ENCODE results near the gene STC2. TPM values are rescaled to one million over a fixed set of nuclear protein-coding genes. Genes with fewer than 3 reads are reported as not detected.

The STC2 gene
- total RNA-seq, 2 donors from 2014 or later: not detected

GRCh38 chr5:173314166-173314952, 13.9 kb downstream of the STC2 start:
- H3K27ac Mint-ChIP-seq: no peak overlapping the region
- DNase-seq: no peak
- peaks cover 94% of the 10 kb centered on the region for H3K27me3 Mint-ChIP-seq
- no peak overlapping the region for H3K4me3 Mint-ChIP-seq
- H3K4me1 Mint-ChIP-seq: peaks cover 2% of the 10 kb centered on the region
- ATAC-seq: no peak
- no peaks in the 10 kb centered on the region for H3K36me3 Mint-ChIP-seq (ENCODE audit: low read depth)
- no peaks in the 10 kb centered on the region for H3K9me3 ChIP-seq (ENCODE audit: control insufficient read depth, low read length, poor library complexity, severe bottlenecking)

GRCh38 chr5:173313351-173313801, 14.8 kb downstream of the STC2 start:
- Mint-ChIP-seq H3K4me3 (no peak overlapping the region), H3K27ac (no peak overlapping the region), H3K4me1 (peaks cover 2% of the 10 kb centered on the region), H3K36me3 (ENCODE audit: low read depth) (no peaks in the 10 kb centered on the region), H3K27me3 (peaks cover 87% of the 10 kb centered on the region)
- no peak for DNase-seq
- no peaks in the 10 kb centered on the region for H3K9me3 ChIP-seq (ENCODE audit: control insufficient read depth, low read length, poor library complexity, severe bottlenecking)
- ATAC-seq: no peak

GRCh38 chr5:173312821-173313220, 15.4 kb downstream of the STC2 start:
- H3K9me3 ChIP-seq (ENCODE audit: control insufficient read depth, low read length, poor library complexity, severe bottlenecking): no peaks in the 10 kb centered on the region
- H3K27me3 Mint-ChIP-seq: peaks cover 82% of the 10 kb centered on the region
- H3K36me3 Mint-ChIP-seq (ENCODE audit: low read depth): no peaks in the 10 kb centered on the region
- no peak overlapping the region for H3K27ac Mint-ChIP-seq
- H3K4me3 Mint-ChIP-seq: no peak overlapping the region
- DNase-seq: no peak
- no peaks in the 10 kb centered on the region for H3K4me1 Mint-ChIP-seq
- no peak for ATAC-seq

- ATAC-seq (no peak), DNase-seq (no peak)
- no peaks in the 10 kb centered on the region for H3K9me3 ChIP-seq (ENCODE audit: control insufficient read depth, low read length, poor library complexity, severe bottlenecking)
- H3K27ac Mint-ChIP-seq: no peak overlapping the region
- no peaks in the 10 kb centered on the region for H3K36me3 Mint-ChIP-seq (ENCODE audit: low read depth)
- no peaks in the 10 kb centered on the region for H3K4me1 Mint-ChIP-seq
- no peak overlapping the region for H3K4me3 Mint-ChIP-seq
- peaks cover 74% of the 10 kb centered on the region for H3K27me3 Mint-ChIP-seq
Measured at GRCh38 chr5:173311818-173312585, 16.2 kb downstream of the STC2 start.

GRCh38 chr5:173310861-173311785, 17.1 kb downstream of the STC2 start:
- H3K4me3 Mint-ChIP-seq: no peak overlapping the region
- no peaks in the 10 kb centered on the region for H3K9me3 ChIP-seq (ENCODE audit: control insufficient read depth, low read length, poor library complexity, severe bottlenecking)
- H3K4me1 Mint-ChIP-seq: no peaks in the 10 kb centered on the region
- peaks cover 74% of the 10 kb centered on the region for H3K27me3 Mint-ChIP-seq
- ATAC-seq (no peak), DNase-seq (no peak)
- H3K27ac Mint-ChIP-seq: no peak overlapping the region
- H3K36me3 Mint-ChIP-seq (ENCODE audit: low read depth): no peaks in the 10 kb centered on the region

- DNase-seq: no peak
- Mint-ChIP-seq H3K27me3 (peaks cover 71% of the 10 kb centered on the region), H3K36me3 (ENCODE audit: low read depth) (no peaks in the 10 kb centered on the region), H3K4me3 (no peak overlapping the region), H3K4me1 (no peaks in the 10 kb centered on the region), H3K27ac (no peak overlapping the region)
- no peaks in the 10 kb centered on the region for H3K9me3 ChIP-seq (ENCODE audit: control insufficient read depth, low read length, poor library complexity, severe bottlenecking)
- no peak for ATAC-seq
Measured at GRCh38 chr5:173310218-173310769, 17.9 kb downstream of the STC2 start.

- DNase-seq (no peak), ATAC-seq (no peak)
- Mint-ChIP-seq H3K36me3 (ENCODE audit: low read depth) (no peaks in the 10 kb centered on the region), H3K27me3 (peaks cover 70% of the 10 kb centered on the region), H3K4me1 (no peaks in the 10 kb centered on the region), H3K4me3 (no peak overlapping the region), H3K27ac (no peak overlapping the region)
- no peaks in the 10 kb centered on the region for H3K9me3 ChIP-seq (ENCODE audit: control insufficient read depth, low read length, poor library complexity, severe bottlenecking)
Measured at GRCh38 chr5:173309731-173310130, 18.5 kb downstream of the STC2 start.

GRCh38 chr5:173308226-173308625, 20.0 kb downstream of the STC2 start:
- Mint-ChIP-seq H3K36me3 (ENCODE audit: low read depth) (no peaks in the 10 kb centered on the region), H3K27me3 (peaks cover 71% of the 10 kb centered on the region), H3K4me3 (no peak overlapping the region)

GRCh38 chr5:173307695-173308094, 20.5 kb downstream of the STC2 start:
- H3K27me3 Mint-ChIP-seq: peaks cover 71% of the 10 kb centered on the region

More at GRCh38 chr5:173308226-173308625, 20.0 kb downstream of the STC2 start:
- DNase-seq: no peak
- ATAC-seq: no peak
- H3K9me3 ChIP-seq (ENCODE audit: control insufficient read depth, low read length, poor library complexity, severe bottlenecking): no peaks in the 10 kb centered on the region
- Mint-ChIP-seq H3K4me1 (no peaks in the 10 kb centered on the region), H3K27ac (no peak overlapping the region)

GRCh38 chr5:173306695-173307094, 21.5 kb downstream of the STC2 start:
- H3K9me3 ChIP-seq (ENCODE audit: control insufficient read depth, low read length, poor library complexity, severe bottlenecking): no peaks in the 10 kb centered on the region
- peaks cover 2% of the 10 kb centered on the region for H3K4me1 Mint-ChIP-seq
- no peak overlapping the region for H3K4me3 Mint-ChIP-seq
- no peak overlapping the region for H3K27ac Mint-ChIP-seq
- no peaks in the 10 kb centered on the region for H3K36me3 Mint-ChIP-seq (ENCODE audit: low read depth)
- ATAC-seq (no peak), DNase-seq (no peak)
- H3K27me3 Mint-ChIP-seq: peaks cover 69% of the 10 kb centered on the region

More at GRCh38 chr5:173307695-173308094, 20.5 kb downstream of the STC2 start:
- Mint-ChIP-seq H3K36me3 (ENCODE audit: low read depth) (no peaks in the 10 kb centered on the region), H3K4me3 (no peak overlapping the region), H3K4me1 (no peaks in the 10 kb centered on the region), H3K27ac (no peak overlapping the region)
- ATAC-seq (no peak), DNase-seq (no peak)
- H3K9me3 ChIP-seq (ENCODE audit: control insufficient read depth, low read length, poor library complexity, severe bottlenecking): no peaks in the 10 kb centered on the region

- Mint-ChIP-seq H3K4me1 (peaks cover 4% of the 10 kb centered on the region), H3K27me3 (peaks cover 56% of the 10 kb centered on the region), H3K4me3 (no peak overlapping the region), H3K36me3 (ENCODE audit: low read depth) (no peaks in the 10 kb centered on the region), H3K27ac (no peak overlapping the region)
- H3K9me3 ChIP-seq (ENCODE audit: control insufficient read depth, low read length, poor library complexity, severe bottlenecking): no peaks in the 10 kb centered on the region
- no peak for ATAC-seq
- no peak for DNase-seq
Measured at GRCh38 chr5:173304591-173304988, 23.6 kb downstream of the STC2 start.

- no peak for ATAC-seq
- peaks cover 56% of the 10 kb centered on the region for H3K27me3 Mint-ChIP-seq
Measured at GRCh38 chr5:173303878-173304590, 24.2 kb downstream of the STC2 start.

More at GRCh38 chr5:173303878-173304590, 24.2 kb downstream of the STC2 start:
- no peaks in the 10 kb centered on the region for H3K36me3 Mint-ChIP-seq (ENCODE audit: low read depth)
- H3K27ac Mint-ChIP-seq: no peak overlapping the region
- H3K4me3 Mint-ChIP-seq: no peak overlapping the region
- DNase-seq: no peak
- no peaks in the 10 kb centered on the region for H3K9me3 ChIP-seq (ENCODE audit: control insufficient read depth, low read length, poor library complexity, severe bottlenecking)
- H3K4me1 Mint-ChIP-seq: peaks cover 4% of the 10 kb centered on the region

All from T-helper 17 cell (primary cell).